H9 (cell line): ENCODE data around the gene CDH3. TPM values are rescaled to one million over a fixed set of nuclear protein-coding genes. Genes with fewer than 3 reads are reported as not detected.

ENCODE experiments used
- DNase-seq: peaks from one replicate; pipeline ENCODE4 v3.0.0-alpha.2; 2017
- H2AFZ ChIP-seq: one replicate; pipeline ENCODE4 v1.6.1; 2013; ENCODE audit warnings: mild to moderate bottlenecking, low read length, control low read depth, moderate library complexity
- H2AK5ac ChIP-seq: 2 replicates; pipeline ENCODE4 v1.6.1; 2013; ENCODE audit warnings: low read length, control low read depth, mixed read lengths; ENCODE audit not compliant: insufficient read length
- H2BK120ac ChIP-seq: one replicate; pipeline ENCODE4 v1.6.1; 2013; ENCODE audit warnings: low read depth, mild to moderate bottlenecking, low read length, control low read depth, inconsistent platforms; ENCODE audit not compliant: poor library complexity, severe bottlenecking
- H2BK12ac ChIP-seq: 2 replicates; pipeline ENCODE4 v1.6.1; 2013; ENCODE audit warnings: low read length, control low read depth, mixed read lengths, low read depth; ENCODE audit not compliant: insufficient read length
- H2BK15ac ChIP-seq: 2 replicates; pipeline ENCODE4 v1.6.1; 2013; ENCODE audit warnings: low read depth, low read length, control low read depth
- H2BK20ac ChIP-seq: one replicate; pipeline ENCODE4 v1.6.1; 2013; ENCODE audit warnings: low read depth, mild to moderate bottlenecking, low read length, control low read depth, inconsistent platforms; ENCODE audit not compliant: poor library complexity, severe bottlenecking
- H2BK5ac ChIP-seq: 2 replicates; pipeline ENCODE4 v1.6.1; 2013; ENCODE audit warnings: low read length, control low read depth, mixed read lengths; ENCODE audit not compliant: insufficient read length
- H3K14ac ChIP-seq: 2 replicates; pipeline ENCODE4 v1.6.1; 2013; ENCODE audit warnings: low read length, control low read depth; ENCODE audit not compliant: insufficient read depth
- H3K18ac ChIP-seq: 2 replicates; pipeline ENCODE4 v1.6.1; 2013; ENCODE audit warnings: low read depth, mild to moderate bottlenecking, mixed read lengths, low read length, control low read depth; ENCODE audit not compliant: insufficient read length
- H3K23ac ChIP-seq: 2 replicates; pipeline ENCODE4 v1.6.1; 2013; ENCODE audit warnings: low read length, control low read depth, mixed read lengths, low read depth; ENCODE audit not compliant: insufficient read length
- H3K23me2 ChIP-seq: 2 replicates; pipeline ENCODE4 v1.6.1; 2013; ENCODE audit warnings: low read depth, mild to moderate bottlenecking, mixed read lengths, low read length, control low read depth; ENCODE audit not compliant: insufficient read length, poor library complexity, severe bottlenecking
- H3K27ac ChIP-seq: 2 replicates; pipeline ENCODE4 v1.5.1; 2013; ENCODE audit warnings: low read length, control low read depth, mixed read lengths, low read depth; ENCODE audit not compliant: insufficient read length
- H3K27me3 ChIP-seq: 2 replicates; pipeline ENCODE4 v1.6.1; 2013; ENCODE audit warnings: low read length, control low read depth, inconsistent platforms; ENCODE audit not compliant: insufficient read depth
- H3K4ac ChIP-seq: 2 replicates; pipeline ENCODE4 v1.6.1; 2013; ENCODE audit warnings: low read depth, mild to moderate bottlenecking, control low read depth, inconsistent platforms, low read length, moderate library complexity
- H3K4me1 ChIP-seq: 2 replicates; pipeline ENCODE4 v1.6.1; 2013; ENCODE audit warnings: low read length, control low read depth, inconsistent platforms; ENCODE audit not compliant: insufficient read depth
- H3K4me2 ChIP-seq: 2 replicates; pipeline ENCODE4 v1.6.1; 2013; ENCODE audit warnings: low read length, control low read depth, mixed read lengths; ENCODE audit not compliant: insufficient read length, insufficient read depth
- H3K56ac ChIP-seq: 2 replicates; pipeline ENCODE4 v1.6.1; 2013; ENCODE audit warnings: low read depth, mild to moderate bottlenecking, mixed read lengths, low read length, control low read depth; ENCODE audit not compliant: insufficient read length
- H3K79me1 ChIP-seq: 2 replicates; pipeline ENCODE4 v1.6.1; 2013; ENCODE audit warnings: low read depth, mild to moderate bottlenecking, moderate library complexity, low read length, control low read depth, inconsistent platforms; ENCODE audit not compliant: insufficient read depth, poor library complexity, severe bottlenecking
- H3K79me2 ChIP-seq: 2 replicates; pipeline ENCODE4 v1.6.1; 2013; ENCODE audit warnings: low read length, control low read depth, inconsistent platforms; ENCODE audit not compliant: insufficient read depth
- H3K9ac ChIP-seq: 2 replicates; pipeline ENCODE4 v1.6.1; 2013; ENCODE audit warnings: low read length, control low read depth, mixed read lengths; ENCODE audit not compliant: insufficient read length; ENCODE audit errors: extremely low read depth
- H3K9me3 ChIP-seq: one replicate; pipeline ENCODE4 v1.6.1; 2013; ENCODE audit warnings: low read depth, low read length, inconsistent platforms; ENCODE audit not compliant: control insufficient read depth
- H3T11ph ChIP-seq: one replicate; pipeline ENCODE4 v1.6.1; 2013; ENCODE audit warnings: mild to moderate bottlenecking, low read length, control low read depth, inconsistent platforms
- H4K20me1 ChIP-seq: one replicate; pipeline ENCODE4 v1.6.1; 2013; ENCODE audit not compliant: control insufficient read depth, insufficient read length, insufficient read depth
- H4K5ac ChIP-seq: 2 replicates; pipeline ENCODE4 v1.6.1; 2013; ENCODE audit warnings: low read depth, mild to moderate bottlenecking, mixed read lengths, low read length, control low read depth; ENCODE audit not compliant: insufficient read length
- H4K8ac ChIP-seq: replicated peaks from 2 replicates; pipeline ENCODE4 v1.6.1; 2013; ENCODE audit warnings: low read length, control low read depth, mixed read lengths, low read depth; ENCODE audit not compliant: insufficient read length
- H4K91ac ChIP-seq: 2 replicates; pipeline ENCODE4 v1.6.1; 2013; ENCODE audit warnings: low read depth, mild to moderate bottlenecking, moderate library complexity, mixed read lengths, low read length, control low read depth; ENCODE audit not compliant: insufficient read length
- H3K27ac Mint-ChIP-seq, 3 experiments: 2 replicates in 2 of 3; 3 replicates in 1 of 3; pipeline ENCODE4 v1.8.0; 2020 to 2021; ENCODE audit warnings: mixed read lengths in 3 of 3, mild to moderate bottlenecking in 1 of 3, moderate library complexity in 1 of 3
- H3K27me3 Mint-ChIP-seq: 2 replicates; pipeline ENCODE4 v1.8.0; 2021; ENCODE audit warnings: low read depth, mild to moderate bottlenecking, moderate library complexity, mixed read lengths
- H3K36me3 Mint-ChIP-seq, 3 experiments: 2 replicates in 2 of 3; 3 replicates in 1 of 3; pipeline ENCODE4 v1.8.0; 2020 to 2021; ENCODE audit warnings: low read depth in 3 of 3, mixed read lengths in 3 of 3; ENCODE audit not compliant: insufficient read depth in 1 of 3
- H3K4me1 Mint-ChIP-seq, 2 experiments: 2 replicates each; pipeline ENCODE4 v1.8.0; 2020; ENCODE audit warnings: mixed read lengths in 2 of 2
- H3K4me3 Mint-ChIP-seq, 2 experiments: 2 replicates in 1 of 2; 3 replicates in 1 of 2; pipeline ENCODE4 v1.8.0; 2020 to 2021; ENCODE audit warnings: mild to moderate bottlenecking in 2 of 2, mixed read lengths in 2 of 2, moderate library complexity in 1 of 2
- H3K9me3 Mint-ChIP-seq, 2 experiments: 2 replicates in 1 of 2; 3 replicates in 1 of 2; pipeline ENCODE4 v1.8.0; 2020; ENCODE audit warnings: mild to moderate bottlenecking in 2 of 2, mixed read lengths in 2 of 2, moderate library complexity in 1 of 2
- WGBS: extraction: QIAGEN DNeasy Blood & Tissue Kit; methylation state at CpG from one replicate; pipeline ENCODE4 v1.1.7; 2013; ENCODE audit warnings: missing lambda C conversion rate, low lambda C conversion rate, mixed read lengths; ENCODE audit not compliant: insufficient read length; ENCODE audit errors: extremely low coverage; 5-methylcytosine and 5-hydroxymethylcytosine counted together
- total RNA-seq: library from RNA; stranded (reverse); gene quantifications from 2 replicates; pipeline ENCODE4 v1.2.1, GENCODE V29; 2021
- TF ChIP-seq, protein P1 (sequence below): fragments of 200-600 bp; sonication (generic); conservative IDR thresholded peaks from 3 replicates; pipeline ENCODE4 v1.8.0; 2021; ENCODE audit warnings: antibody characterized with exemption, mild to moderate bottlenecking

The CDH3 gene
- total RNA-seq, 1 experiment from 2014 or later: 97.2 TPM

DNA sequence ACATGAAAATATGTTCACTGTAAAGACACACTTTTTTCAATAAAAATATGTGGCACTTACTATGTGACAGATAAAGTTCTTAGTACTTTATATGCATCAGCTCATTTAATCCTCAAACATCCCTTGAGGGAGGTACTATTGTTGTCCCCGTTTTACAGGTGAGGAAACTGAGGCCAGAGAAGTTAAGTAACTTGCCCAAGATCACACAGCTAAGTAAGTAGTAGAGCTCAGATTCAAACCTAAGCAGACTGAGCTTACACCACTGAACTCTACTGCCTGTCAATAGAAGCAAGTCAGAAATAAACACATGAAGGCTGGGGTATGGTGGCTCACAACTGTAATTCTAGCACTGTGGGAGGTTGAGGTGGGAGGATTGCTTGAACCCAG, 13.9 kb downstream of the CDH3 start:
- no peak overlapping the region for H2AFZ ChIP-seq
- H3K18ac ChIP-seq: no peak overlapping the region
- no peak overlapping the region for H2BK120ac ChIP-seq
- no peak overlapping the region for H3K27ac ChIP-seq
- H3K36me3 Mint-ChIP-seq: peaks cover 3 to 13% (median 11%) of the 10 kb centered on the region in 3 experiments
- H3K4ac ChIP-seq: no peak overlapping the region
- no CpG with 5 or more reads among the region's 1 CpG for WGBS
- H3K9me3 ChIP-seq: no peaks in the 10 kb centered on the region
- H3K4me1 Mint-ChIP-seq: peaks cover 19 to 26% of the 10 kb centered on the region in 2 experiments
- no peak overlapping the region for H4K5ac ChIP-seq
- no peak overlapping the region for H3K4me2 ChIP-seq
- H3K9me3 Mint-ChIP-seq: no peaks in the 10 kb centered on the region
- no peak overlapping the region for H3T11ph ChIP-seq
- H2AK5ac ChIP-seq: no peak overlapping the region
- DNase-seq: no peak
- H3K23ac ChIP-seq: no peak overlapping the region
- no peak overlapping the region for H3K56ac ChIP-seq
- H4K91ac ChIP-seq: no peak overlapping the region
- no peak overlapping the region for H2BK15ac ChIP-seq
- no peak overlapping the region for H2BK12ac ChIP-seq
- no peak overlapping the region for H2BK5ac ChIP-seq
- H3K9ac ChIP-seq: no peak overlapping the region
- no peak overlapping the region for H2BK20ac ChIP-seq
- TF ChIP-seq, protein P1, sequence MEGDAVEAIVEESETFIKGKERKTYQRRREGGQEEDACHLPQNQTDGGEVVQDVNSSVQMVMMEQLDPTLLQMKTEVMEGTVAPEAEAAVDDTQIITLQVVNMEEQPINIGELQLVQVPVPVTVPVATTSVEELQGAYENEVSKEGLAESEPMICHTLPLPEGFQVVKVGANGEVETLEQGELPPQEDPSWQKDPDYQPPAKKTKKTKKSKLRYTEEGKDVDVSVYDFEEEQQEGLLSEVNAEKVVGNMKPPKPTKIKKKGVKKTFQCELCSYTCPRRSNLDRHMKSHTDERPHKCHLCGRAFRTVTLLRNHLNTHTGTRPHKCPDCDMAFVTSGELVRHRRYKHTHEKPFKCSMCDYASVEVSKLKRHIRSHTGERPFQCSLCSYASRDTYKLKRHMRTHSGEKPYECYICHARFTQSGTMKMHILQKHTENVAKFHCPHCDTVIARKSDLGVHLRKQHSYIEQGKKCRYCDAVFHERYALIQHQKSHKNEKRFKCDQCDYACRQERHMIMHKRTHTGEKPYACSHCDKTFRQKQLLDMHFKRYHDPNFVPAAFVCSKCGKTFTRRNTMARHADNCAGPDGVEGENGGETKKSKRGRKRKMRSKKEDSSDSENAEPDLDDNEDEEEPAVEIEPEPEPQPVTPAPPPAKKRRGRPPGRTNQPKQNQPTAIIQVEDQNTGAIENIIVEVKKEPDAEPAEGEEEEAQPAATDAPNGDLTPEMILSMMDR: no peak
- no peaks in the 10 kb centered on the region for H3K27me3 Mint-ChIP-seq
- H3K79me1 ChIP-seq: peaks cover 4% of the 10 kb centered on the region
- H4K20me1 ChIP-seq: no peaks in the 10 kb centered on the region
- H3K79me2 ChIP-seq: peaks cover 8% of the 10 kb centered on the region; the same call in 1 of the 2 replicates
- no peak overlapping the region for H3K4me3 Mint-ChIP-seq
- H3K14ac ChIP-seq: no peak overlapping the region
- peak overlapping the region in 2 of 3 experiments; percentile 13; a peak in 1 of 7 replicates for H3K27ac Mint-ChIP-seq
- no peaks in the 10 kb centered on the region for H3K4me1 ChIP-seq
- H3K23me2 ChIP-seq: no peaks in the 10 kb centered on the region
- H3K27me3 ChIP-seq: no peaks in the 10 kb centered on the region
- no peak overlapping the region for H4K8ac ChIP-seq
